NCI-H1092 (cell line): ENCODE data around the gene GRAMD2B.
"Not testable (repeated sequence)": the region's sequence is repeated elsewhere in the genome, so short reads cannot be mapped to it uniquely, and the experiment has no call there.

Source experiments
- DNase-seq: peaks from one replicate; lab custom pipeline; 2025; lab: John Stamatoyannopoulos, UW

Gene GRAMD2B, protein sequence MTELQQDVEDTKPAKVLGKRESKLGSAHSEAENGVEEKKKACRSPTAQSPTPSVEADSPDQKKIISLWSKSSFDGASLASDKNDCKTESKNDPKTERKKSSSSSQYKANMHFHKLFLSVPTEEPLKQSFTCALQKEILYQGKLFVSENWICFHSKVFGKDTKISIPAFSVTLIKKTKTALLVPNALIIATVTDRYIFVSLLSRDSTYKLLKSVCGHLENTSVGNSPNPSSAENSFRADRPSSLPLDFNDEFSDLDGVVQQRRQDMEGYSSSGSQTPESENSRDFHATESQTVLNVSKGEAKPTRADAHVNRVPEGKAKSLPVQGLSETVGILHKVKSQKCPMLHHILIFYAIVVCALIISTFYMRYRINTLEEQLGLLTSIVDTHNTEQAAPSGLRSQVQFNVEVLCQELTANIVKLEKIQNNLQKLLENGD

DNA sequence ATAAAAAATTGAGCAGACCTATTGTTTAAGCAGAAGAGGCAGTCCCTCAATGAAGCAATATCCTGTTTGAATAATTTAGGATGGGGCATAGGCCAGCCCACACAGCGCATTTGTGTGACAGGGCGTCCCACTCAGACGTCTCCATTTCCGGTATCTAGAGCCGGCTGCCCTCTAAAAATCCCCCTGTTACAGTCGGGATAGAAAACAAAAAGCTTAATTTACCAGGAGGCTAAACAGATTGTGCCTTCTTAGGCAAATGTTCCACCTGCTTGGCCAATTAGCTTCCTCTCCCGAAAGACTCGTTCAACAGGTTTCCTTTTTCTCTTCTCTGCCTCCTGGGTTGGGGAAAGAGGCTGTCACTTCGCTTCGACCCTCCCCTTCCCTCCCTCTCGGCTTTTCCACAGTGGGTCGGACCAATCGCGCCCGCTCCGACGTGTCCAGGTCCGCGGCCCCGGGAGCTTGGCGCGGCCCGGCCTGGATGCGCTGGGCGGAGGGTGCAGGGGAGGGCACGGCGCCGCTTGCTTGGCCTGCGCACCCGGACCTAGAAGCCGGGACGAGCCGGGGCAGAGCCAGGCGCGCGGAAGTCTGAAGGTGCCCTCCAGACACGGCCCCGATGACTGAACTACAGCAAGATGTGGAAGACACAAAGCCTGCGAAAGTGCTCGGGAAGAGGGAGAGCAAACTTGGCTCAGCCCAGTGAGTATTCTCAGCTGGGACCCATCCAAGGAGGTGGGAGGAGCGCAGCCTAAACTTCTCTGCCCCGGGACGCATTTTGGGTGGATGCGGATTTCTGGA lies at the start of gene GRAMD2B:
Gene GRAMD2B (plus strand): TSS at position 416 of the 795 bp plus-strand sequence. CDS start 198 bp downstream, at position 614.
- DNase-seq, result peak; percentile 3

DNA sequence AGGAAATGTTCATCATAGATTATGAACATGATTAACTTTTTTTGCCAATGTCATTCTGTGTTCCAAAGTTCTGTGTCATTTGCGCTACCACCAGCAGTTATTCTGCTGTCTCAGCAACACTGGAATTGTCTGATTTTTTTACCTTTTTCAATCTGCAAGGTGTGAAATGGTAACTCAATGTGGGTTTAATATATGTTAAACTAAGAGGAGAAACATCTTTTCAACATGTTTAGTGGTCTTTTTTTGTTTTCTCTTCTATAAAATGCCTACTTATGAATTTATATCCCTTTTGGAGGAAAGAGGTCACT lies 49.1 kb upstream of the GRAMD2B start:
- DNase-seq, result no peak

DNA sequence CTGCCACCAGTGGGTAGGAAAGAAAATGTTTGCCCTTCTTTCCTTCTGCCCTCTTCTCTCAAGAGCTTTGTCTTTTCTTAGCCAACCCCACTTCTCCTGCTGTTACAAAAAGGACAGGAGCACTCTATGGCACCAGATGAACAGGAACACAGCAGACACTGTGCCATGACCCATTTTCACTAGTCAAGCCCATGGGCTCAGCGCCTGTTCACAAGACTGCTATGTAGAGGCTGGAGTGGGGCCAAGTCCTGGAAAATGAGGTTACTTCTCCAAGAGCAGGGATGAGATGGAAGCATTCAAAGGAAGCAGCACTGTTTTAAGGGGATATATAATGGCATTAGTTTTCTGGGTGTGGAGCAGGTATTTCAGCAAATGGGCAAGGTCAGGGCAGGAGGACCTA lies 46.8 kb upstream of the GRAMD2B start:
- DNase-seq, result no peak

DNA sequence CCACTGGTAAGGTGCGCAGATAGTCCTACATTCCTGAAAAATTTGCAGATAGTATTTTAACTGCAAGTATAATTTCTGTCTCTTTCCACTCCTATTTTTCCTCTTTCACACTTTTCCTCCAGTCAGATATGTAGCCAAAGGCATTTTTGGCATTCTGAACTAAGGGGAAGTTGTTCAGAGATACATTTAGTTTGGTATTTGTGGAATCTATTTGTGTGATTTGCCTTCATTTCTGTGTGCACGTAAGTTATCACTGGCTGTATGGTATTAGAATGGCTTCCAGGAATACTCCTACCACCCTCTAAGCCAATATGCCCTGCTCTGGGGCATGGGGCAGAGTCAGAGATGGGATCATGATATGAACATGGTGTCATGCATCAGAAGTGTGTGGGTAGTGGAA lies 45.8 kb upstream of the GRAMD2B start:
- no peak for DNase-seq

DNA sequence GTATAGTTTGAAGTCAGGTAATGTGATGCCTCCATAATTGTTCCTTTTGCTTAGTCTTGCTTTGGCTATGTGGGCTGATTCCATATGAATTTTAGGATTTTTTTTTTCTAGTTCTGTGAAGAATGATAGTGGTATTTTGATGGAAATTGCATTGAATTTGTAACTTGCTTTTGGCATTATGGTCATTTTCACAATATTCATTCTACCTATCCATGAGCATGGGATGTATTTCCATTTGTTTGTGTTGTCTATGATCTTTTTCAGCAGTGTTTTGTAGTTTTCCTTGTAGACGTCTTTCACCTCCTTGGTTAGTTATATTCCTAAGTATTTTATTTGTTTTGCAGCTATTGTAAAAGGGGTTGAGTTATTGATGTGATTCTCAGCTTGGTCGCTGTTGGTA lies 42.9 kb upstream of the GRAMD2B start:
- not testable (repeated sequence) for DNase-seq

DNA sequence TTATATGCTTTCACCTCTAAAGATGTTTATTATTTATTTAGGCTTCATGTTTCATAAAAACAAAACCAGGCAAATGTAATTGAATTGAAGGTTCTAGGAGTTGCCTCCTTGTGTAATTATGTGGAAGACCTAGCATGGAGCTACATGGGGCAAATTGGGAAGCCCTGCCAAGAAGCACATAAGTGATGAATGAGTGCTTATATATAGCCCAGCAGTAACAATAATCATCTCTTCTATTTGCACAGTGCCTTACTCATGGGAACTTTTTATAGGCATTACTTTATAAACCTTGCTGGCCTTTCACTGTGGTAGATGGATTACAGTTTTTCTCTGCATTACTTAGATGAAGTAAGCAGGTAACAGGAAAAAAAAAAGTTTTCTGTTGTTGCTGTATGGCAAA lies 40.0 kb upstream of the GRAMD2B start:
- DNase-seq, result no peak

DNA sequence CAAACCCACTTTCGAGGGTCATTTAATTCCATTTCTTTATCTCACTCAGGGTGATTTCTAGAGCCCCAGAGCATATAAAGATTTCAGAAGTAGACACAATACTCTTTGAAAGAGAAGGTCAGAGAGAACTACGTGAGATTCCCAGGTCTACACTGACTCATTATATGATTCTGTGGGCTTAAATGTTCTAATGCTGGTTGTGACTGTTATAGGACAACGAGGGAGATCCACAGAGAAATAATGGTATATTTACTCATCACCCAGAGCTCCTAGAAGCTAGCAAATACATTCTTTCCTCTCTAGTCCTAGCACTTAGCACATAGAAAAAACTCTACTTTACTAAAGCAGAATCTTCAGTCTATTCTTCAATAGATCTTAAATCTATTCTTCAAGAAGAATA lies 39.4 kb upstream of the GRAMD2B start:
- no peak for DNase-seq

DNA sequence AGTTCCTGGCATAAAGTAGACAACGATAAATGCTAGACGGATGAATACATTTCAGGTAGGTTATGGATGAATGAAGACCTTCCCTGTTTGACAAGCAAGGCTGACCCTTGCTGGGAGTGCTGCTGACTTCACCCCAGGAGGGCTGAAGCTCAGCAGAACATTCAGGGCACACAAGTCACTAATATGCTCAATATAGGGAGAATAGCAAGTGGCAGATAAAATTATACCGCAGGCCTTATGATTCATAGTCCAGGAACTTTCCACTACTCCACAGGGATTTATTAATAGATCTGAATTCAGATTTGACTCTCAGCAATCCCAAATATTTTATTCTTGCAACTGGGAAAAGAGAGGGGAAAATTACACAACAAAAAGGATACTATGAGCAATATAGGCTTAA lies 38.2 kb upstream of the GRAMD2B start:
- DNase-seq, result no peak

DNA sequence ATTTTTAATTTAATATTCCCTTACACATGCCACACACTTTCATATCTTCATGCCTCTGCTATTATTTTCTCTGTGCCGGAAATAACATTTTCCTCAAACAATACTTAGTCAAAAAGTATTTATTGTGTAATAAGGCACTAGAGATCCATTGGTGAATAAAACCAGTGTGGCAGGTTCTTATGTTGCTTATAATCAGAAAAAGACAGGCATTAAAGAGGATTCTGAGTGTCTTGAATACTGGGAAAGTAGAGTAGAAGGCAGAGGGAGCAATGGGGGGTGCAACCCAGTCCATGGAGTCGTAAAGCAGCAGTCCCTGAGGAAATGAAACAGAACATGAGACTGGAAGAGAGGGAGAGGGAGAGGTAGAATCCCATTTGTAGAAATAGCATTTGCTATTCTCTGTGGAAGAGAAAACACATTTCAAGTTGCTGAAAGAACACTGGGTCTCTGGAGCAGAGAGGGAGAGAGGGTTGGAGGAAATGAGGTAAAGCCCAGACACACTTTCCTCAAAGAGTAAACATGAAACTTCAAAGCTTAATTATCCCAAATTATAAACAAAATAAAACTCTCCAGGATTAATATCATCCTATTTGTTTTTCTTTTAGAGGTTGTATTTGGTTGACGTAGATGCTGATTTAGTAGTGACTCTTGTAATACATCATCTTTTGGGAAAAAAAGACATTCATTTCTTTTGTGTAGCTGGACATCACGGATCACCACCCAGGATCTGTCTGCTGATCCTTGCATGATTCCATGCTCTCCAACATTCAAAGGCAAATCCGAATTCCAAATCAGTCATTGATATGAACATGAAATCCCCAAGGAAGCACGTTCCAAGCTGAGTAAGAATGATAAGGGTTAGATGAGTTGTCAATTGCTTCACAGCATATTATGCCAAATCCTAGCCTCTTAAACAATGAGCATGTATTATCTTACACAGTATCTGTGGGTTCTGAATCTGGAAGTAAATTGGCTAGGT lies 37.4 kb upstream of the GRAMD2B start:
- DNase-seq, result no peak

DNA sequence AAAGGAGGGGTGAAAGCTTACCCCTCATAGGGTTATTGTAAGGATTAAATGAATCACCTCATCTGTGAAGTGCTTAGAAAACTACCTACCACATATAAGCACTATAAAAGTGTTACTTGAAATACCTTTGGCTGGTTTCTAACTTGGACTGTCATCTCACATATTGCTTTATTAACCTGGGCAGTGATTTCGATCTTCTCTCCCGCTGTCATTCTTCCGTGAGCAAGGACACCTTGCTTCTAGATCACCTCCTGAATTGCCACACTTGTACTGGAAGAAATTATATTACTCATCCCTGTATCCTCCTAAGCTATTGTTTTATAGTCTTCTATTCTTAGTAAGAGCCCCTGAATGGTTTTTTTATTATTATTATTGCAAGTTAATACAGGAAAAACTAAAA lies 34.0 kb upstream of the GRAMD2B start:
- no peak for DNase-seq

DNA sequence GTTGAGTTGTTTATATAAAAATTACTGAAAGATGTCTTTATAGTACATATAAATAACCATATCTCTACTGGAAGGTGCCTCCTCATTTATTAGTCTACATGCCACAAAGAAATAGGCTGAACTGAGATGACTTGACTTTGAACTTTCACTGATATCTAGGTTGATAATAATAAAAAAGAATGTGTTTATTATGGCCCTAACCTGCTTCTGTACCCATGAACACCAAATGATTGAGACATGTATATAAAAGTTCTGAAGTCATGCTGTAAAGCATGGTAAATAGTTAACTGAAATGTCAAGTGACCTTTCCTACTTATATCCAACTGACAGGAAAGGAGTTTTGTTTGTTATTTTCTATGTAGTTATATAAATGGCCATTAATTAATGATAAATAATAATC lies 33.2 kb upstream of the GRAMD2B start:
- DNase-seq, result no peak

DNA sequence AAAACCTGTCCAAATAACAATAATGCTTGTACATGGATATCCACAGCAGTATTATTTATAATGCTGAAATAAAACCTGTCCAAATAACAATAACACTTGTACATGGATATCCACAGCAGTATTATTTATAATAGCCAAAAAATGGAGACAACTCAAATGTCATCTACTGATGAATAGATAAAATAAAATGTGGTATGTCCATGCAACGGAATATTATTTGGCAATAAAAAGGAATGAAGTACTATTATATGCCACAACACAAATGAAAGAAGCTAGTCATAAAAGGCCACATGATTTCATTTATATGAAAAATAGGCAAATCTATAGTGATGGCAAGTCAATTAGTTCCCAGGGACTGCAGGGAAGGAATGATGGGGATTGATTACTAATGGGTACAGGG lies 31.8 kb upstream of the GRAMD2B start:
- DNase-seq, result no peak

DNA sequence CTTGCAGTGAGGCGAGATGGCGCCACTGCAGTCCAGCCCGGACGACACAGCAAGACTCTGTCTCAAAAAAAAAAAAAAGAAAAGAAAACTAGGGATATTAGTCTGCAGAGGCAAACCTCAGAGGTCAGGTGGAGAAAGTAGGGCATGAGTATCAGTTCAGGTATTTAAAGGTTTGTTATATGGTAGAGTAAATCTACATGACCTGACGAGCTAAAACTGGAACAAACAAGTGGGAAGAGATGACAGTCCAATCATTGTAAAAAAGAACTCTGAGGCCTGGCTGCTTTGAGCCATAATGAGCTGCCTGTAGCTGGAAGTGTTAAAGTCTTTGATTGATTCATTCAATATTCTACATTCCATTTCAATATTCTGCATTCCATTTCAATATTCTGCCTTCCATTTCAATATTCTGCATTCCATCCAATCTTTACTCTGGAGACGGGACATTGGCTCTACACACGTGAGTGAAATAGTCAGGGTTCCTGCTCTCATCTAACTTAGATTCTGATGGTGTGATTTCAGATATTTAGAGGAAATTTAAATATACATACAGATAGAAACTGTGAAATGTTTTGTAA lies 28.9 kb upstream of the GRAMD2B start:
- no peak for DNase-seq

DNA sequence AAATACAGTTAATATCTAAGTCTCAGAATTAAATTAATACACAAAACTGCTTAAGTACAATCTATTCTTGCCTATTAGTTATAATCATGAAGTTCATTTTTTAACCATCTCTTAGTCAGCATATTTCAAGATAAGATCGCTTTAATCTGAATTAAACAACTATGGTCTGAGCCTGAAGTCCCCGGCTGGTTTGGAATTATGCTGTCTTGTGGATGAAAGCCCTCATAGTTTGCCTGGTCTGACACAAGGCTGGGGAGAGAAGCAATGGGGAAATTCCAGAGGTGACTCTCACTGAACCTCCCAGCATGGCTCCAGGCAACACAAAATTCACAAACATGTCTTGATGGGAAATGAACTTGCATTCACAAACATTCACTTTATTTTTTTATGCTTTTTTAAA lies 28.0 kb upstream of the GRAMD2B start:
- no peak for DNase-seq

DNA sequence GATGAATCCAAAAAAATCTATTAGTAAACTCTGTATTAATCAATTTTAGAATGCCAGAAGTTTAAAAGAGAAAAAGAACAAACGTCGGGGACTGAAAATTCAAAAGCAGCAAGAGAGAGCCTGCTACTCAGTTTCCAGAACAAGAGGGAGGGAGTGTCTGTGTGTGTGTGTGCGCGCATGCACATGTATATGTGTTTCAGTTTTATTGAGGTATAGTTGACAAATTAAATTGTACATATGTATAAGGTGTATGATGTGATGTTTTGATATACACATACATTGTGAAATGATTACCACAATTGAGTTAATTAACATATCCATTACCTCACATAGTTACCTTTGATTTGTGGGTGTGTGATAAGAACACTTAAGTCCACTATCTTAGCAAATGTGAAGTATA lies 27.6 kb upstream of the GRAMD2B start:
- no peak for DNase-seq

DNA sequence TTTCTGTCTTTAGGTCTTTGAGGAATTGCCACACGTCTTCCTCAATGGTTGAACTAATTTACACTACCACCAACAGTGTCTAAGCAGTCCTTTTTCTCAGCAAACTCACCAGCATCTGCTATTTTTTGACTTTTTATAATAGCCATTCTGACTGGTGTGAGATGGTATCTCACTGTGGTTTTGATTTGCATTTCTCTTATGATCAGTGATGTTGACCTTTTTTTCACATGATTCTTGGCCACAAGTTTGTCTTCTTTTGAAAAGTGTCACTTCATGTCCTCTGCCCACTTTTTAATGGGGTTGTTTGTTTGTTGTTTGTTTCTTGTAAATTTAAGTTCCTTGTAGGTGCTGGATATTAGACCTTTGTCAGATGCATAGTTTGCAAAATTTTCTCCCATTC lies 26.5 kb upstream of the GRAMD2B start:
- DNase-seq, result not testable (repeated sequence)

DNA sequence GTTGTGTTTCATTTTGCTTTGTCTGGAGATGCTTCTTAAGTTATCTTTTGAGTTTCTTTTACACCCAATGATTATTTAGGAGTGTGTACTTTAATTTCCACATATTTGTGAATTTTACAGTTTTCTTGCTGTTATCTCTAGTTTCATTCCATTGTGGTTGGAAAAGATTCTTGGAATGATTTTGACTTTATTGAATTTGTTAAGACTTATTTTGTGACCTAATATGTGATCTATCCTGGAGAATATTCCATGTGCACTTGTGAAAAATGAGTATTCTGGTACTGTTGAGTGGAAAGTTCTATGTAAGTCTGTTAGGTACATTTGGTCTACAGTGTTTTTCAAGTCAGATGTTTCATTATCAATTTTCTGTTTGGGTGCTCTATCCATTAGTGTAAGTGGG lies 24.4 kb upstream of the GRAMD2B start:
- DNase-seq, result no peak

DNA sequence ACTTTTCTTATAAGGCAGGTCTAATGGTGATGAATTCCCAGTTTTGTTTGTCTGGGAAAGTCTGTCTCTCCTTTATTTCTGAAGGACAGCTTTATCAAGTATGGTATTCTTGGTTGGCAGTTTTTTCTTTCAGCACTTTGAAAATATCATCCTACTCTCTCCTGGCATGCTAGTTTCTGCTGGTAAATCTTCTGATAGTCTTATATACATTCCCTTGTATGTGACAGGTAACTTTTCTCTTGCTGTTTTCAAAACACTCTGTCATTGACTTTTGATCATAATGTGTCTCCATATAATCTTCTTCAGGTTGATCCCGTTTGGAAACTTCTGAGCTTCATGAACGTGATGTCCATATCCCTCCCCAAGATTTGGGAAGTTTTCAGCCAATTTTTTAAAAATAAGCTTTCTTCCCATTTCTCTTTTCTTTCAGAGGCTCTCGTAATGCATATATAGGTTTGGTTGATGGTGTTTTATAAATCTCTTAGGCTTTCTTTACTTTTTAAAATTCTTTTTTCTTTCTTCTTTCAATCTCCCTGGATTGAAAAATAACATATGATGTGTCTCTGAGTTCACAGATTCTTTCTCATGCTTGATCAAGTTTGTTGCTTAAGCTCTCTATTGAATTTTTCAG lies 22.5 kb upstream of the GRAMD2B start:
- no peak for DNase-seq

DNA sequence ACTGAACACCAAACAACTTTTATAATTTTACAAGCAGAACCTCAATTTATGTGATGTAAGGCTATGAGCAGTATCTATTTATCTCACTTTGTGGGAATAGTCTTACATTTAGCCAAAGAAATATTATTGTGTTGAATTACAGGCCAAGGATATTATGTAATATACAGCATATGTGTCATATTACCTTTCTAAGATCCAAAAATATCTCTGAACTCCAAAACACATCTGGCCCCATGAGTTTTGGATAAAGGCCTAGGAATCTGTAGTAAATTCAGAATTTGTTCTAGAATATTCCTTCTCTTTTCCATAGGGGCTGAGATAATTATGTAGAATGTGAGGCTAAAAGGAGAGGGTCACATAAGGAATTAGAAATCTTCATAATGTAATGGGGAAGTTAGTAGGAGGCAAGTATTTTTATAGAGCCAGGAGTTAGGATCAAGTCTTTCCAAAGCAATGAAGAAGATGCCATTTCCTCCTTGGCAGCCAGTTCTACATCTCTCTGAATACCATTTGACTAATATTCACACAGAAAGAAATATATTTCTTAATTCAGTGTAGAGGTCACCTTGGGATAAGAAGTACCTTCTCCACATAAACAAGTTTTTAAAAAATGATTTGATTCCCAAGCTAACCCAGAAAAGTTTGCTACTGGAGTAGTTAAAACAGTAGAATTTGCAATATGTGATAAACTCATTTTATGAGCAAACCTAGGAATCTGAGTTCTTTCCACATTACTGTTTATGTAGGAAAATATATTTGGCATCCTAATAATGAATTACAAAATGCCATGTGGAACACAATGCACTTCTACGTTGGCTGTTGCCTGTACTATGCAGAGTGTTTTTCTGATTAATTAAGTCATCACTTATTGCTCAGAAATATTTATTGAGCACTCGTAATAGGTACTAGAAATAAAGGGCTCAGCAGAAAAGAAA lies 20.3 kb upstream of the GRAMD2B start:
- DNase-seq, result no peak

DNA sequence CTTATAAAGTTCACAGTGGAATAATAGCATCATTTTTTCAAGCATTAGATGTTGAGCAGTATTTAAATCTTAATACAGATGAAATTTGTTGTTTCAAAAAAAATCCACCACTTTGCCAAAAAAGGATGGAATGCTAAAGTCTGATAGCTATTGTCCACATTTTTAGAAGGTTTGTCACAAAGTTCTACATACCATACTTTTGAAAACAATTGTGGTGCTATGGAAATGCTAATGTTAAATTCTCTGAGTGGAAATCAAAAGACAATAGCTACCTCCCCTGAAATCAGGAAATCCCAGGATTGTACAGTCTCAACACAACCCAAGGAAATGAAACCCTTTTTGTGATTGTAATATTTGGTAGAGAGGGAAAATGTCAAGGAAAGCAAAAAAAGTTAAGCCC lies 19.3 kb upstream of the GRAMD2B start:
- DNase-seq, result no peak
